Stimulated activated naive CD8-positive, alpha-beta T cell treated with anti-CD3 and anti-CD28 coated beads, Interleukin-15, Interleukin-2, amounts not matched to agents 100 ng/mL and 50 ng/mL, for 24 hours (primary cell): ENCODE measurements around the gene ATP9A.

Experiments used
- H3K27ac Mint-ChIP-seq: one replicate; pipeline ENCODE4 v1.8.0; 2021; ENCODE audit warnings: mild to moderate bottlenecking, mixed read lengths
- H3K27me3 Mint-ChIP-seq: one replicate; pipeline ENCODE4 v1.8.0; 2021; ENCODE audit warnings: mixed read lengths
- H3K36me3 Mint-ChIP-seq: one replicate; pipeline ENCODE4 v1.8.0; 2021; ENCODE audit warnings: low read depth, mixed read lengths
- H3K4me1 Mint-ChIP-seq: one replicate; pipeline ENCODE4 v1.8.0; 2021; ENCODE audit warnings: low read depth, mixed read lengths
- H3K4me3 Mint-ChIP-seq: one replicate; pipeline ENCODE4 v1.8.0; 2021; ENCODE audit warnings: mild to moderate bottlenecking, mixed read lengths
- H3K9me3 Mint-ChIP-seq: one replicate; pipeline ENCODE4 v1.8.0; 2021; ENCODE audit warnings: mixed read lengths

Gene ATP9A

DNA sequence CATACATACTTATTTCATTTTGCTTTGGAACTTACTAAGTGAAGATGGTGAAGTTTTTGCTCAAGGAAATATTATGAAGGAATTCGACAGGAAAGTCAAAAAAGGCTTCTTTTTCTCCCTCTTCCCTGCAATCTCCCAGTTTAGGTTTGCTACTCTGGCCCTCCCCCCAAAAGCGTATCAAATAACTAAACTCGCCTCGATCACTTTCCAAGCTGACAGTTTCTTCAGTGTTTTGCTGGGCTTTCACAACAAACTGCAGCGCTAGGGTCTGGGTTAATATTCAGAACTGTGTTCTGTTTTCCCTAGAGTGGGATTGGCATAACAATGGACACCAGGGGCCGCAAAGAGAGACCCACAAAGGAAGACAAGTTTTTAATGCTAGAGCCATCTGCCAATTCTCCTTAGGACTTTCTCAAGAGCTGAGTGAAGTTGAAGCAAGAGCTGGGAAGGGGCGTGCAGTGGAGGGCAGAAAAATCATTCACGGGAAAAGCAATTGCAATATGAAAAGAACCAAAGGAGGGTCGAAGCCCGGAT is 57.8 kb downstream of the ATP9A start:
- H3K27ac Mint-ChIP-seq, result no peak overlapping the region

DNA sequence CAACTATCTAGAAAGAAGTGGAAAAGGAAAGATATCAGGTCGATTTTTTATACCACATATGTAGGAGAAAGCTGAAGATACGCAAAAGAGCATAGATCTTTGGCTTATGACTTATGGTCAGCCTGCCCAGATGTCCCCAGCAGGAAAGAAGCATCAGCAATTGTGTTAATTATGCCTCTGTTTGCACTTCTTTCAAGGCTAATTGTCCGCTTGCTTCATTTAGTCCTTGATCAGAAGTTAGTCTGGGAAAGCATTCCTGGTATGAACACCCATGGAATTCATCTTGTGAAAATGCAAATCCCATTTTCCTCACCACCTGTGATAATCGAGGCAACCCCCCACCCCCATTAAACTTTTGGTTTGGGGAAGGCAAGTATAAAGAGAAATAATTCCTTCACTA is 62.8 kb downstream of the ATP9A start:
- Mint-ChIP-seq H3K27me3 (peaks cover 11% of the 10 kb centered on the region), H3K27ac (no peak overlapping the region), H3K9me3 (no peaks in the 10 kb centered on the region), H3K36me3 (no peaks in the 10 kb centered on the region), H3K4me3 (no peak overlapping the region), H3K4me1 (peaks cover 6% of the 10 kb centered on the region)

More for the DNA sequence above, 57.8 kb downstream of the ATP9A start:
- peaks cover 15% of the 10 kb centered on the region for H3K27me3 Mint-ChIP-seq
- H3K4me1 Mint-ChIP-seq, result peaks cover 7% of the 10 kb centered on the region
- no peak overlapping the region for H3K4me3 Mint-ChIP-seq
- H3K36me3 Mint-ChIP-seq, result no peaks in the 10 kb centered on the region
- H3K9me3 Mint-ChIP-seq, result no peaks in the 10 kb centered on the region

DNA sequence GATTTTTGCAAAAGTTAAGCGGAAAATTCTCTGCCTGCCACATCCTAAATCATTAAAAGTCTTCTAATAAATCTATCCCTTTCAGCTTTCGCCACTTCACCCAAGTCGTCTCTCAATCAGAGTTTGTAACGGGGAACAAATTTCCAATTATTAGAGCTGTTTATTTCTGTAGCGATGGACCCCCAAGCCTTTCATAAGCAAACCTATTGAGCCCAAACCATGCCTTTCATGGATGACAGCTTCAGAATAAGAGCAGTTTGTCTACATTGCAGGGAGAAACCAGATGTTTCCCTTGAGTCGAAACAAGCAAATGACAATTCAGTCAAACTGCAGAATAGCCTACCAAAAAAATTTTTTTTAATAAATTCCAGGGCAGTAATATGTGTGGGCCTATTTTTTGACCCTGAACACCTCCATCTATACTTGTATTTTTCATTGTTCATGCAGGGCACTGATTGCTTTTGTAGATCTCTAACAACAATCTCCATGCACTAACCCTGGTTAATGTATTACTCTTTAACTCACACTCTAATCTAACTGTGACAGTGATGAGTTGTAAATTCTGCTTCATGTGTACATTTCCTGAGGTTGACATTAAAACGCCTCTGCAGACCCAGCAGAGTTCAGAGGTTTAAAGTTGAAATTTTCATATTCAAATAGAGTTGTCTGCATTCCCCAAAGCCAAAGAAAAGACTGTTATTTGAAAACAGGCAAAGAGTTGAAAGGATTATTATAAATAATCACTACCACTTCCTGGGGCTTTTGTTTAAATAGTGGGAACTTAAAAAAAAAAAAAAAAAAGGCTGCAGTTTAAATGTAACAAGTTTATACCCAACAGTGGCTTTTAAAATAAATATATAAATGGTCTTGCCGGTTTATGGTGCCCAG is 64.5 kb downstream of the ATP9A start:
- H3K9me3 Mint-ChIP-seq, result no peaks in the 10 kb centered on the region
- peaks cover 10% of the 10 kb centered on the region for H3K27me3 Mint-ChIP-seq
- peaks cover 6% of the 10 kb centered on the region for H3K4me1 Mint-ChIP-seq
- no peak overlapping the region for H3K4me3 Mint-ChIP-seq
- H3K36me3 Mint-ChIP-seq, result no peaks in the 10 kb centered on the region
- no peak overlapping the region for H3K27ac Mint-ChIP-seq

DNA sequence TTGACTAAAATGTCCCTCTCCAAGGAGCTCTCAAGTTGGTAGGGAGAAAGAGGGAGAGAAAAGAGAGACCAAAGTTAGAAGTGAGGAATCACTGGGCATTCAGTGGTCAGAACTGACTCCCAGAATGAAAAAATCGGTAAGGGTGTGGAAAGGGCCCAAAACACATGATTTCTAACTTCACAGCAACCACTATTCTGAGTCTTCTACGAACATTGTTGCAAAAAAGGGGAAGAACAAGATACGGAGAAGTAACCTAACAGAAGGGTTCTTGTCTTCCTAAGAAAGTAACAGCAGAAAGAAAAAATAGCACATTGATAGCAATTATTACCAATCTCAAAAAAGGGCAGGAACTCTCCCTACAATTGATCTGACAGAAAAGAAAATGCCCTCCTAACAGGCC is 65.6 kb downstream of the ATP9A start:
- H3K4me1 Mint-ChIP-seq, result peaks cover 6% of the 10 kb centered on the region
- H3K36me3 Mint-ChIP-seq, result no peaks in the 10 kb centered on the region
- H3K4me3 Mint-ChIP-seq, result no peak overlapping the region
- H3K27me3 Mint-ChIP-seq, result peaks cover 10% of the 10 kb centered on the region
- H3K27ac Mint-ChIP-seq, result no peak overlapping the region
- H3K9me3 Mint-ChIP-seq, result no peaks in the 10 kb centered on the region

DNA sequence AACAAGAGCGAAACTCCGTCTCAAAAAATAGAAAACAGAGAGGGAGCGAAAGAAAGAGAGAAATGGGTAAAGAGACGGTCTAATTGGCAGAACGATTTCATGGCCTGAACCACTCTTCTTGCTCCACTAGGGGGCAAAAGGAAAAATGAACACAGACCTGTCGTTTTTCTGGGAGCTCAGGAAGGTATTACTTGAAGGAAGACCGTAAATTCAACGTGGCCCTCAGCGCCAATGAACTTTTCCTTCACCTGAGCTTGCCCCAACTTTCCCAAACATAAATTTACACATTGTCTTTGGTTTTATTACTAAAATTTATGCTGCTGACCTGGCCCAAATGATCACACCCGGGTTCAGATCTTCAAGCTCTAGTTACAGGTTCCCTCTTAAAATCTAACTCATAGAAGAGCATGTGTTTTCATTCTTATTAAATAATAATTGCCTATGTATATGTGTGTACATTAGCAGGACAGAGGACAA is 67.3 kb downstream of the ATP9A start:
- Mint-ChIP-seq H3K4me3 (no peak overlapping the region), H3K9me3 (no peaks in the 10 kb centered on the region), H3K27me3 (peaks cover 18% of the 10 kb centered on the region), H3K27ac (no peak overlapping the region), H3K36me3 (no peaks in the 10 kb centered on the region), H3K4me1 (peaks cover 16% of the 10 kb centered on the region)

DNA sequence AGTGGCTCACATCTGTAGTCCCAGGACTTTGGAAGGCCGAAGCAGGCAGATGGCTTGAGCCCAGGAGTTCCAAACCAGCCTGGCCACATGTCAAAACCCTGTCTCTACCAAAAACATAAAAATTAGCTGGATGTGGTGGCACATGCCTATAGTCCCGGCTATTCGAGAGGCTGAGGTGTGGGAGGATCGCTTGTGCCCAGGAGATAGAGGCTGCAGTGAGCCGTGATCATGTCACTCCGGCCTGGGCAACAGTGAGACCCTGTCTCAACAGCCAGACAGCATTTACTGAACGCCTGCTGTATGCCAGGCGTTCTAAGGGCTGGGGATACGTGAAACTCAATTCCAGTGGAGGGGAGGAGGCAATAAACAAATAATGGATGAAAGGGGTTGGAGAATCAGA is 69.9 kb downstream of the ATP9A start:
- Mint-ChIP-seq H3K9me3 (no peaks in the 10 kb centered on the region), H3K27me3 (peaks cover 17% of the 10 kb centered on the region), H3K36me3 (no peaks in the 10 kb centered on the region), H3K27ac (no peak overlapping the region), H3K4me1 (peaks cover 17% of the 10 kb centered on the region), H3K4me3 (no peak overlapping the region)

DNA sequence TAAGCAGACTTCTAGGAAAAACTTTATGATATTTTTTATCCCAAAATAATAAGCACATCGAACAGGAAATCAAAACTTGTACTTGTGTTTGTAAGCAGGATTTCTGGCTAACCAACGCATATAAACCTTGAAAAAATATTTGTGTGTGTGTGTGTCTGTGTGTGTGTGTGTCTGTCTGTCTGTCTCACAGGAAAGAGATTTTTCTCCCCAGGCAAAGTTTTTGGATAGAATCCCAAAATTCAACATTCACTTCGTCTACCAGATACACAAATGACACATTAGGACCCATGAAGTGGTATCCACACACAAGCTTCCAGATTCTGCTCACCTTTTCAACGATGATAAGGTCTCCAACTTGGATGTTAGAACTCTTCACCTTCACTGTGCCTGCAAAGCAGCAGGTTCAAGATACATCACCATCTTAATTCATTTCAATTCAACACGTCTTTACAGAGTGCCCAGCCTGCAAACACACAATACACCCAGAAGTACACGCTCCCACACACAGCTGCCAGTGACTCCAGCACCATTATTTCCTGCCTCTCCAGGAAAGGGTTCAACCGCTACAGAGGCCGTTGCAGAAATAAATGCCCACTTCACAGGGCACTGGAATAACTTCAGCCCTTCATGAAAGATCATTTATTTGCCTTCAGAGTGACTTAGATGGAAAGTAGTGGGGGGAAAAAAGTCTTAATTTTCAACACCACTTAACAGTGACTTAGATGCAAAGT is 70.9 kb downstream of the ATP9A start:
- Mint-ChIP-seq H3K4me1 (peaks cover 17% of the 10 kb centered on the region), H3K9me3 (no peaks in the 10 kb centered on the region), H3K4me3 (no peak overlapping the region), H3K27me3 (peaks cover 22% of the 10 kb centered on the region), H3K36me3 (no peaks in the 10 kb centered on the region), H3K27ac (no peak overlapping the region)

DNA sequence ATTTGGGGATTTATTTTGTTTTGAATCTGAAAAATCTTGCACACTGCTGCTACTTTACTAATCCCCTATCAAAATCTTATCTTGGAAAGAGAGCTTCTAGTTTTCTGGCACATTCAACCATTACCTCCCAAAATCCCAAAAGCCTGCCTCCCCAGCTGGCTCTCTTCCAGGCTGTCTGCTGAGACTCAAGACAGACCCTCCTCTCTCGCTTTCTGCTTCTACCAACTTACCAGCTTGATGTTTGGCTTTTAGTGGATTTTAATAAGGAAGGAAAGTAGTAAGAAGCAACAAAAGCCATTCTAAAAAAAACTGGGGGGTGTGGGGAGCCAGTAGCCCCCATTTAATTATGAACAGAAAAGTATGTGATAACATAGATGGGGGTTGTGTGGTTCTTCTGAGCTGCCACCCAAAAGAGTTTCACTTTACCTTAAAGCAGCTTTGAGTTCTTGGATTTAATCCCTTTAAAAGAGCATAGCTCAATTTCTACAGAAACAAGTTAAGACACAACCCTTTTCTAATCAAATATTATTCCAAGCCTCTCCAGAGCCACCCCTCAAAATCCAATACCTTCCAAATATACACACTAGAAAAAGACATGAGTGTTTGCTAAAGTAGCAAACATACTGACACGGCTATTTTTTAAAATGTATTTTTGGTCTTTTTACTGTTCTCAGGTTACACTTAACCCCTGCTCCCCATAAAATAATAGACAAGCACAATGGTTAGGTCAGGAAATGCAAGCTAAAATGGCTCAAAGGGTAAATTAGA is 71.7 kb downstream of the ATP9A start:
- Mint-ChIP-seq H3K36me3 (no peaks in the 10 kb centered on the region), H3K27ac (no peak overlapping the region), H3K4me3 (no peak overlapping the region), H3K9me3 (no peaks in the 10 kb centered on the region), H3K27me3 (peaks cover 22% of the 10 kb centered on the region), H3K4me1 (peaks cover 17% of the 10 kb centered on the region)

DNA sequence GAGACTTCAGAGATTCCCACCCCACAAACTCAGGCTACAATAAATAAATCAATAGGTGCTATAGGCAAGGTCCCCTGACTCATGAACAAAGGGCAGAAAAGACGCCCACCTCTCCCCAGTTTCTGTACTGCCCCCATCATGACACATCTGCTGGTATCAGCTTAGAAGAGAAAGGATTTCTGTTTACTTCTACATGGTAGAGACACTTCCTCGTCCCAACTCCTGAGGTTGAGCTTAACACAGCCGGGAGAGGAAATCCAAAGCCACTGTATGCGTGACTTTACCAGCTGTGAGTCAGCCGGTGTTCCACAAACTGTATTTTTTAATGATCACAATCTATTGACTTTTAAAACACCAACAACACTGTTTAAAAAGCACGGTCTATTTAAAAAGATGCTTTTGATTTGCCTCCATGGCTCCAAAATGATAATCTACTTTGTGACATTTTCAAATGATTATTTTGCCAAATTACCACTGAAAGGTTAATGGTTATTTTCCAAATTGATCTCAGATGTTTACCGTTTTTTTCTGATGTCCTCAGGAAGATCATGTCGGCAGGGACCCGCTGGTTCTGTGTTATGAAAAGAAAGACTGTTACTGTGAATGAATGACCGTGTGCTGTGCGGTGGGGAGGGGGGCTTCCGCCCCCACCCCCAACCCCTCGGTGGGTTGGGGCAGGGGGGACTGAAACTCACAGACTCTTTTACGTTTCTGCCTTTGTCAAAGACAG is 72.5 kb downstream of the ATP9A start:
- H3K36me3 Mint-ChIP-seq, result no peaks in the 10 kb centered on the region
- peak overlapping the region; percentile 17 for H3K4me3 Mint-ChIP-seq
- no peak overlapping the region for H3K27ac Mint-ChIP-seq
- peaks cover 22% of the 10 kb centered on the region for H3K27me3 Mint-ChIP-seq
- no peaks in the 10 kb centered on the region for H3K9me3 Mint-ChIP-seq
- H3K4me1 Mint-ChIP-seq, result peaks cover 17% of the 10 kb centered on the region

DNA sequence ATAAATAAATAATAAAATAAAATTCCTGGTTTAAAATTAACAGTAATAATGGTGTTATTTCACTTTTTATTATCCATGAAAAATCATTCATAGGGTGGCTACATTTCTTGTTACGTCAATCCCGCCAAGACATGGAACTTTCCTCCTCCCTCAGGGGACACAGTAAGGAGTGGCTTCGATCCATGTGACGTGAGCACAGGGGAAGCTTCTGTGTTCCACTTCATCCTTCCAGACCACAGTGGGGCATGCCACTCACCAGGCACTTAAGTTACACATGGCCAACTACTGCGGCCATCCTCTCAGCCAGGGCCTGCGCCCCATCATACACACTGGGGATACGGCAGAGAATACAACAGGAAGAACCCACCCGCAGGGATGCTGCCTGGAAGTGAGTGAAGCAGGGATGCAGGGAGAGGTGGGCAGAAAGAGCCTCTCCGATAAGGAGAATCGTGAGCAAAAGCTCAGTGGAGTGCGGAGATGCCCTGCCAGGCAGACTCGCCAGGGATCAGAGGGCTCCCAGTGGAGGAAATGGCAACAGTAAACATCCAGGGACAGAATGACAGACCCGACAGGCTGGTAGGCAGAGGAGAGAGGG is 75.3 kb downstream of the ATP9A start:
- Mint-ChIP-seq H3K36me3 (no peaks in the 10 kb centered on the region), H3K9me3 (no peaks in the 10 kb centered on the region), H3K27me3 (peaks cover 22% of the 10 kb centered on the region), H3K4me1 (peaks cover 17% of the 10 kb centered on the region), H3K27ac (no peak overlapping the region), H3K4me3 (no peak overlapping the region)

DNA sequence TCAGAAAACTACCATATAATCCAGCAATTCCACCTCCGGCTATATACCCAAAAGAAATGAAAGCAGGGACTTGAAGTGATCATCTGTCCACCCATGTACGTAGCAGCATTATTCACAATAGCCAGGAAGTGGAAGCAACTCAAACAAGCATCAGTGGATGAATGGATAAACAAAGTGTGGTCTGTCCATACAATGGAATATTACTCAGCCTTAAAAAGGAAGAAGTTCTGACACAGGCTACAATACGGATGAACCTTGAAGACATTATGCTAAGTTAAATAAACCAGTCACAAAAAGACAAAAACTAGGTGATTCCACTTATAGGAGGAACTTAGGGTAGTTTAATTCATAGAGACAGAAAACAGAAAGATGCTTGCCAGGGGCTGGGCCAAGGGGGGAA is 76.5 kb downstream of the ATP9A start:
- Mint-ChIP-seq H3K36me3 (no peaks in the 10 kb centered on the region), H3K27me3 (peaks cover 17% of the 10 kb centered on the region), H3K4me3 (no peak overlapping the region), H3K9me3 (no peaks in the 10 kb centered on the region), H3K27ac (no peak overlapping the region), H3K4me1 (peaks cover 14% of the 10 kb centered on the region)

DNA sequence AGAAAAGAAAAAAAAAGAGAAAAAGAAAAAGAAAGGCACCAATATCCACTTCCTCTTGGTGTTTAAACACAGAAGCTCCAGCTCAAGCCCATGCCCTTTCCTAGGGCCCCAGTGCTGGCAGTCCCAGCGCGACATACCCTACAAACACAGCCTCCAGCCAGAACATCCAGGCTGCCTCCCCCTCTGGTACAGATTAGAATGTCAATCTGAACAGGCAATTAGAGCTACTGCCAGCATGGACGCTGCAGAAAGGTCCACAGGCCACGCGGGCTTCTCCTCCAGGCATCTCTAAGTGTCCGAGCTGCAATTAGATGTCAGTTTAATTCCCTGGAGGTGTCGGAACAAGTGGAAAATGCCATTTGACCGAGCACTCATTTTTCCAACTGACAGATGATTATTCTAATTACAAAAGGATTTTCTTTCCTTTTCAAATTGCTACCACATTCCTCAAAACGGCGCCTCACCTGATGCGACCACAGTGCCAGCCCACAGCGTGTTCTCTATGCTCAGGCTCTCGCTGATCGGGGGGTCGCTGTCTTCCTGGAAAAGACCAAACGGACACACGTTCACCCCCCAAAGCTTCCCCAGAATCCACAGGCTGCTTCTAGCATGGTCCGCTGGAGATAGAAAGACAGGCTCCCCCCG is 79.5 kb downstream of the ATP9A start:
- H3K9me3 Mint-ChIP-seq, result no peaks in the 10 kb centered on the region
- H3K4me1 Mint-ChIP-seq, result no peaks in the 10 kb centered on the region
- peaks cover 5% of the 10 kb centered on the region for H3K27me3 Mint-ChIP-seq
- H3K27ac Mint-ChIP-seq, result no peak overlapping the region
- no peaks in the 10 kb centered on the region for H3K36me3 Mint-ChIP-seq
- no peak overlapping the region for H3K4me3 Mint-ChIP-seq

DNA sequence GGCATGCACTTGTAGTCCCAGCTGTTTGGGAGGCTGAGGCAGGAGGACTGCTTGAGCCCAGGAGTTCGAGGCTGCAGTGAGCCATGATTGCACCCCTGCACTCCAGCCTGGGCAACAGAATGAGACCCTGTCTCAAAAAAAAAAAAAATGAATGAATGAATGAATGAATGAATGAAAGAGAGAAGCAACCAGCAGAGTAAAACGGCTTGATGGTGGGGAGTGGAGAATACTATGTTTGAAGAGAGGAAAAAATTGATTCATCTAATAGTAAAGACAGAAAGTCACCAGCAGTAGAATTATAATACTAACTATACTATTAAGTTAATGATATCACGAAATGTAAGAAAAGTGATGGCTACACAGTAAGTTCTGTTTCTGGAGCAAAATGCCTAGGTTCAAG is 80.6 kb downstream of the ATP9A start:
- Mint-ChIP-seq H3K4me1 (no peaks in the 10 kb centered on the region), H3K4me3 (no peak overlapping the region), H3K27me3 (no peaks in the 10 kb centered on the region), H3K36me3 (no peaks in the 10 kb centered on the region), H3K9me3 (no peaks in the 10 kb centered on the region), H3K27ac (no peak overlapping the region)
